Vagina (tissue), 2 donors: Measurements from ENCODE around the gene KIF21B. TPM values are rescaled to one million over a fixed set of nuclear protein-coding genes. Genes with fewer than 3 reads are reported as not detected.

ENCODE experiments used
- DNase-seq, 2 donors: peaks; one replicate each; pipeline ENCODE4 v3.0.0-alpha.2; 2017; ENCODE audit errors: extremely low spot score in 2 of 2
- H3K27ac ChIP-seq: fragments of 200-600 bp; sonication (generic); one replicate; pipeline ENCODE4 v1.5.1; 2019
- H3K27me3 ChIP-seq: fragments of 200-600 bp; sonication (generic); one replicate; pipeline ENCODE4 v1.5.1; 2019
- H3K36me3 ChIP-seq, 2 donors: fragments of 200-600 bp; sonication (generic); one replicate each; pipeline ENCODE4 v1.5.1; 2017 to 2019
- H3K4me1 ChIP-seq: fragments of 200-600 bp; sonication (generic); one replicate; pipeline ENCODE4 v1.5.1; 2019
- H3K4me3 ChIP-seq, 2 donors: fragments of 200-600 bp; sonication (generic); 1 replicate in 1 of 2; 2 replicates in 1 of 2; pipeline ENCODE4 v1.5.1; 2016 to 2019
- H3K9me3 ChIP-seq: fragments of 200-600 bp; sonication (generic); one replicate; pipeline ENCODE4 v1.5.1; 2019
- CTCF ChIP-seq, 3 experiments: fragments of 450-650 bp in 2 of 3; fragments of 200-600 bp in 1 of 3; sonication (generic) in 1 of 3; IDR thresholded peaks; one replicate each; pipeline ENCODE4 v1.5.1; 2017 to 2019; ENCODE audit warnings: antibody characterized with exemption in 3 of 3, mild to moderate bottlenecking in 2 of 3, moderate library complexity in 2 of 3
- POLR2A ChIP-seq, 2 donors: fragments of 450-650 bp; IDR thresholded peaks; one replicate each; pipeline ENCODE4 v1.6.1; 2017; ENCODE audit warnings: antibody characterized with exemption in 2 of 2, mild to moderate bottlenecking in 2 of 2, moderate library complexity in 2 of 2
- POLR2AphosphoS5 ChIP-seq, 2 donors: sonication (generic); formaldehyde crosslinking; IDR thresholded peaks; one replicate each; pipeline ENCODE4 v1.9.0; 2017; ENCODE audit warnings: antibody characterized with exemption in 2 of 2, mild to moderate bottlenecking in 2 of 2, low read depth in 1 of 2; ENCODE audit not compliant: insufficient read depth in 1 of 2
- intact Hi-C: fragments of 100-400 bp; cut with DNase I; formaldehyde crosslinking; loops from one replicate; pipeline ENCODE4 v1.15.1; 2023
- total RNA-seq: library from RNA; depleted of rRNA; stranded (reverse); fragments of >200 nt; gene quantifications from one replicate; pipeline ENCODE4 v1.2.3, GENCODE V29; 2016

Gene KIF21B
- total RNA-seq, 1 donor from 2014 or later = 4.7 TPM

GRCh38 chr1:201020721-201021629, 2.5 kb downstream of the KIF21B start:
- Histone ChIP-seq H3K27ac (peak overlapping the region; percentile 21), H3K9me3 (no peaks in the 10 kb centered on the region), H3K27me3 (no peaks in the 10 kb centered on the region), H3K4me3 (no peak overlapping the region), H3K4me1 (peaks cover 31% of the 10 kb centered on the region), H3K36me3 (no peaks in the 10 kb centered on the region)
- intact Hi-C loops = no loop called here
- TF ChIP-seq POLR2A (IDR thresholded peaks at IDR 0.05) = no peak
- TF ChIP-seq POLR2AphosphoS5 (IDR thresholded peaks at IDR 0.05; ENCODE audit: insufficient read depth in 1 of 2, low read depth in 1 of 2) = no peak
- TF ChIP-seq CTCF (IDR thresholded peaks at IDR 0.05) = no peak
- DNase-seq = no peak

GRCh38 chr1:201020040-201020591, 3.4 kb downstream of the KIF21B start:
- H3K4me3 ChIP-seq = no peak overlapping the region
- peaks cover 34% of the 10 kb centered on the region for H3K4me1 ChIP-seq
- no peaks in the 10 kb centered on the region for H3K27me3 ChIP-seq
- intact Hi-C loops = no loop called here
- no peak for DNase-seq
- no peaks in the 10 kb centered on the region for H3K9me3 ChIP-seq
- H3K36me3 ChIP-seq = no peaks in the 10 kb centered on the region
- TF ChIP-seq CTCF (IDR thresholded peaks at IDR 0.05) = no peak
- no peak overlapping the region for H3K27ac ChIP-seq

DNA sequence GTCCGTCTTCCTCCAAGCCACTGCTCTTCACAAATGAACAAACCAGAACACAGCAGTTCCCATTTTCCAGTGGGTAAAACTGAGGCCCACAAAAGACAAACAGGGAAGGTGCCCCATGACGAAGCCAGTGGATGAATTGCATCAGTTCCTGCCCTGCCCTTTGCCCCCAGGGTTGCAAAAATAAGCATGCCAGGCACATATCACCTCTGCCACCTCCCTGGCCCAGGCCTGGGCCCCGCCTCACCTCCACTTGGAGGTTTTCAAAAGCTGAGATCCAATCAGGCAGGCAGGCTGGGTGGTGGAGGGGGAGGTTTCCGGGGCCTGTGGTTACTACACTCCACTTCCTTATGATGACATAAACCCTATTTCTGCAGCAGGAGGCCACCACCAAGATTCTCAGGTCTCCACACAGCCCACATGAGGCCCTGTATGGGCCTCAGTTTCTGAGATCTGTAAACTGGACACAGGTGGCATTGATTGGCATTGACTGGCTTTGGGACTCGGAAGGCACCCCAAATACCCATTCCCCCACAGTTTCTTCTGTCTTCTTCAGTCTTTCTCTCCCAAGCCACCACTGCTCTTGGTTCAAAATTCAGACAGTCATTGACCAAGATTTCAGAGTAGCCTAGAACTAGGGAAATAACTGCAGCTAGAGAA, 4.1 kb downstream of the KIF21B start:
- Histone ChIP-seq H3K36me3 (no peaks in the 10 kb centered on the region), H3K27me3 (no peaks in the 10 kb centered on the region), H3K9me3 (no peaks in the 10 kb centered on the region), H3K4me1 (peaks cover 35% of the 10 kb centered on the region), H3K27ac (no peak overlapping the region), H3K4me3 (no peak overlapping the region)
- no peak for TF ChIP-seq CTCF (IDR thresholded peaks at IDR 0.05)
- TF ChIP-seq POLR2AphosphoS5 (IDR thresholded peaks at IDR 0.05; ENCODE audit: insufficient read depth in 1 of 2, low read depth in 1 of 2) = peak in 1 of 2 donors; percentile 45
- intact Hi-C loops = no loop called here
- no peak for DNase-seq

DNA sequence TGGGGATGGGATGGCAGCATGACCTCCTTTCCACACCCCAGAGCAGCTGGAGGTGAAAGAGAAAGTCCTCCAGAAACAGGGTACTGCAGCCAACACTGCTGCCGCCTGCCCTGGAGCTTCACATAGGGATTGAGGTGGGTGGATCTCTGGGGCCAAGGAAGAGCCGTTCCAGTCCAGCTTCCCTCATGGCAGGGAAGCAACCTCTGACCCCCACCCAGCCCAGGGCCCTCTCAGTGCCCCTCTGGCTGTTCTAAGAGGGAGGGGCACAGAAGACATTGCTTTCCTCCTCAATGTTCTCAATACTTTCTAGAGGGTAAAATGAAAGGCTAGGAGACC, 5.7 kb downstream of the KIF21B start:
- peaks cover 38% of the 10 kb centered on the region for H3K4me1 ChIP-seq
- H3K27me3 ChIP-seq = no peaks in the 10 kb centered on the region
- no peak overlapping the region for H3K27ac ChIP-seq
- TF ChIP-seq POLR2A (IDR thresholded peaks at IDR 0.05) (no peak), CTCF (IDR thresholded peaks at IDR 0.05) (no peak), POLR2AphosphoS5 (IDR thresholded peaks at IDR 0.05; ENCODE audit: insufficient read depth in 1 of 2, low read depth in 1 of 2) (no peak)
- no peak overlapping the region for H3K4me3 ChIP-seq
- H3K36me3 ChIP-seq = no peaks in the 10 kb centered on the region
- DNase-seq = no peak
- H3K9me3 ChIP-seq = no peaks in the 10 kb centered on the region
- intact Hi-C loops = no loop called here
